LNCAP (cell line): Measurements from ENCODE around the gene EXOC6B.

Source experiments
- TF ChIP-seq, protein P1 (sequence below): fragments of 450-650 bp; IDR thresholded peaks from 2 replicates; pipeline ENCODE4 v1.5.1; 2017; ENCODE audit warnings: mild to moderate bottlenecking

The EXOC6B gene

DNA sequence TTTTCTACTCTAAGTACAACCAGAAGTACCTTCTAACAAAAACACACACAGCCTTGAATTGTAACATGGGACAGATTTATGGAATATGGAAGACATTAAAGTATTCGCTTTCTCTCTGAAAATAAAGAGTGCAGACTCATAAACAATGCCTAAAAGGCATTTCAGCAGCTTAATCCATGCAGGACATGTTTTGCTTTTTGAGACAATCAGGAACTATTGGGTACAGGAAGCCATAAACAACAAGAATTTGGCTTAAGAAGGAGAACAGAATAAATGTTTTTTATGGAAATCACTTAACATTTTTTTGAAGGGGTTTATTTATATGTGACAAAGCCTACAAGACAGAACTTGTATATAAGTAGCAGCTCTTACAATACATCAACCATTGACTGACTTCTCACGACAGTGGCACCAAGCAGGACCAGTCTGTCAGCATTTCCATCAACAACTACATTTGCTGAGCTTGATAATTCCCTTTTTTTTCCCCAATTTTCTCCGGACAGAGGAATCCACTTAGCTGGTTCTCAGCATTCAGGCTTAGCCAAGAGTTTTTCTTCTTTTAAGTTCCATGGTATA, 140.1 kb downstream of the EXOC6B start:
- TF ChIP-seq, protein P1, sequence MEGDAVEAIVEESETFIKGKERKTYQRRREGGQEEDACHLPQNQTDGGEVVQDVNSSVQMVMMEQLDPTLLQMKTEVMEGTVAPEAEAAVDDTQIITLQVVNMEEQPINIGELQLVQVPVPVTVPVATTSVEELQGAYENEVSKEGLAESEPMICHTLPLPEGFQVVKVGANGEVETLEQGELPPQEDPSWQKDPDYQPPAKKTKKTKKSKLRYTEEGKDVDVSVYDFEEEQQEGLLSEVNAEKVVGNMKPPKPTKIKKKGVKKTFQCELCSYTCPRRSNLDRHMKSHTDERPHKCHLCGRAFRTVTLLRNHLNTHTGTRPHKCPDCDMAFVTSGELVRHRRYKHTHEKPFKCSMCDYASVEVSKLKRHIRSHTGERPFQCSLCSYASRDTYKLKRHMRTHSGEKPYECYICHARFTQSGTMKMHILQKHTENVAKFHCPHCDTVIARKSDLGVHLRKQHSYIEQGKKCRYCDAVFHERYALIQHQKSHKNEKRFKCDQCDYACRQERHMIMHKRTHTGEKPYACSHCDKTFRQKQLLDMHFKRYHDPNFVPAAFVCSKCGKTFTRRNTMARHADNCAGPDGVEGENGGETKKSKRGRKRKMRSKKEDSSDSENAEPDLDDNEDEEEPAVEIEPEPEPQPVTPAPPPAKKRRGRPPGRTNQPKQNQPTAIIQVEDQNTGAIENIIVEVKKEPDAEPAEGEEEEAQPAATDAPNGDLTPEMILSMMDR = no peak

DNA sequence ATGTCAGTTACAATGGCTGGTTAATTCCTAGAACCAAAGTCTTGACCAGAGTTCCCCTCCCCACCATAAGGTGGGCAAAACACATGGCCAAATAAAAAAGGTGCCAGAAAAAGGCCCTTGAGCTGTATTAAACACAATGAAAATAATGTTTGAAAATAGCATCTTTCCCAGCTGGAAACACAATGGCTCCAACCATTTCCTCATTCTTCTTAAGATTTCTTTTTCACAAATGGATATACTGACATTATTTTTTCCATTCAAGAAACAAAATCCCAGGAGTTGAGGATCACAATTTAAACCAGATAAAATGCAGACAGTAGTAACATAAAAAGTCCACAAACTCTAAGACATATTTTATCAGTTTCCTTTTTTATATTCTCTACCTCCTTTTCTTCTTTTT, 143.8 kb downstream of the EXOC6B start:
- TF ChIP-seq, protein P1 = no peak

DNA sequence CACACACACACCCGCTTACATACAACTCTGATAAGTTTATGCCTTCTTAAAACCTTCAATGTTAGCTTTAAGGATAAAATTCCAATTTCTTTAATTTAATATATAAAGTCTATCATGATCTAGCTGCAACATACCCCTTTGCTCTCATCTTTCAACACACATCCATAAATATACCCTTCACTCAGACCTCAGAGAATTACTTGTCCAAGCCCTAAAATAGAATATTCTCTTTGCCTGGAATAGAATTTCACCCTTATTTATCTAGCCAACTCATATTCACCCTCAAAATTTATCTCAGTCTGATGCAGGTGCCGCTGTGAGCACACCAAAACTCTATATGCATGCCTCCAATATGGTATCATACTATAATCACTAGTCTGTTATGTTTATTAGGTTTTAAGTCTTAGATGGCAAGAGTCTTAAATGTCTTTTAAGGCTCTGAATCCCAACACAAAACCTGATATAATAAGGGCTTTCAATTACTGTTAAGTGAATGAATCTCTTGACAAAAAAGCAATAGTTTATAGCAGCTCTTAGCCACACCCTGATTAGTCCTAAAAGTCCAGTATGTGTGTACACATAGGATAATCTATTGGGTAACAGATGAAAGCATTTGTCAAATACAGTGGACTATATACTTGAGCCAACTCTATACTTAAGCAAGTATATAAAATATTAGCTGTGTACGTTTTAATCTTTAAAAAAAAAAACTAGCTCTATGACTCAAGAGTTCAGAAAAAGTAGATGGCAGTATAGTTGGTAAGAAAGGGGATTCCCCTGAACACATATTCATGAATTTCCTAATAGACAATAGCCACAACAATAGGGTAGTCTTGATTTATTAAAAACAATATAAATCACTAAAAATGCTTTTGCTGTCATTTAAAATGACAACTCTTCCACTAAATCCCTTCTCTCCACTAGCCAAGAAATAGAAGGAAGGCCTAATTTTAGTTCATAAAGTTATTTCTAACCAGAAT, 144.5 kb downstream of the EXOC6B start:
- TF ChIP-seq, protein P1 = no peak

DNA sequence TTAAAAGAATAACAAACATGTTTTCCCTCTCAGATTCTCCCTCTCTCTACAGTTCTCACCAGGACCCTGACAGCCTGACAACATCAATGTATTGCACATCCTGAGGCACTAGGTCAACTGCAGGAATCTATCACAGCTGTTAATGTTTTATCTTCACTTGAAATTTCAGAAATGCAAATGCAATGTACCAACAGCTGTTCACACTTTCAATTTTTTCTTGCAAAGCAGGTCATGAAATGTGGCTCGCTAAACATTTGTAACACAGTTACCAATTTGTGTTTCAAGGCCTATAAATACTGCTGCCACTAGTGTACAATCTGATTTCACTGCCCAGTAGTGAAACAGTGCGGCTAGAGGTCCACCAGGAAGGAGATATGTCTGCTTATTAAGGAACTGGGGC, 147.8 kb downstream of the EXOC6B start:
- TF ChIP-seq, protein P1 = no peak

DNA sequence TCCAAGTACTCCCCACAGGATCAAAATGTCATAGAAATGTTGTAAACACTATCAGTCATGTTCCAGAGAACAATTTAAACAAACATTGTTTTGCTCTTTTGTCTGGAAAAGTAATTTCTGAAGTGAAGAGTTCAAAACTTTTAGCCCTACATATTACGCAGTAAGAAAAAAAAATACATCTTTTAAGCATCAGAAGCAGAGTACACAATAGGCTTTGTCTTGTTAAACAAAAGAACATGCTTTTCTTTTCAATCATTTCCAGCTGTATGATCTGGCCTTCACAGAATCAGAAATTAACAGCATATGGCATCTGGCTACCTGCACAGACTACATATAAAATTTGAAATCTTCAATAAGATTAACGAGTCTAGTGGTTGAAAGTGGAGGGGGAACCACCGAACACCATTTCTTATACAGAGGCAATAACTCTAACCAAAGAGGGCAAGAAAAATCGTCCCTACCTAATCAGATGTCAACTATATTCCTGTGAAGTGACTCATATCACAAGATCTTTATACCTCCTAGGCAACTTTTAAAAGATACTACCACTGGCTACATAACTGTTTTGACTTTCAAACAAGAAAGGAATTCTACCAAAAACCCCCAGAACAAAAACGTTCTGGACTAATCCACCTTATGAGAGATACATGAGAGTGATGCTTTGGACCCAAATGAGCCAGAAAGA, 149.3 kb downstream of the EXOC6B start:
- TF ChIP-seq, protein P1 = no peak

DNA sequence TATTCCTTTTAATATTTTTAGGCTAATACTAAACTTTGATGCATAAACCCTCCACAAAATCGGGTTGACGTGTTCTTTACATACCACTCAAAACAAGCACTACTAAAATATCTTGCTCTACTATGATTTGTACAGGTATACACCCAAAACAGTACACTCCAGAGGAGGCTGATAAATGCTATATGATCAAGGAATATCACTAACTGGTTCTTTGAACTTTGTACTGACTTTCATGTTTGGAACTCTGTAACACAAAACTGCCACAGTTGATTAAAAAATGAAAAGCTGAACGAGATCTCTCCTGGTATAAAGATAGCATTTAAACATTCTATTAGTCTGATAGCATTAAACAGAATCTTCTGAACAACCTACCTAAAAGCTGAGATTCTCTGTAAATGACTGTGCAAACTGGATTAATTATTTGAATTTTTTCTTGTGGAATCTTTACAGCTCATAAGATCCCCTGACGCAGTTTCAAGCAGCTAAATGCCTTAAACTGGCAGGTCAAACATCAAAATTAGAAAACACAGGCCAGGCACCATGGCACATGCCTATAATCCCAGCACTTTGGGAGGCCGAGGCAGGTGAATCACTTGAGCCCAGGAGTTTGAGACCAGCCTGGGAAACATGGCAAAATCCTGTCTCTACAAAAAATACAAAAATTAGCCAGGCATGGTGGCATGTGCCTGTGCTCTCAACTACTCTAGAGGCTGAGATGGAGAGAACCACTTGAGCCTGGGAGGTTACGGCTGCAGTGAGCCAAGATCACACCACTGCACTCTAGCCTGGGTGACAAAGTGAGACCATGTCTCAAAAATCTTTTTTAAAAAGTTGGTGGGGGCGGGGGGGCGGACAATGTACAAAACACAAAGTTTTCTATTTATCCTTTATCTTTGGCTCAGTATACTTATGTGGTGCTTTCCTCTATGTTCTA, 150.6 kb downstream of the EXOC6B start:
- TF ChIP-seq, protein P1 = no peak

DNA sequence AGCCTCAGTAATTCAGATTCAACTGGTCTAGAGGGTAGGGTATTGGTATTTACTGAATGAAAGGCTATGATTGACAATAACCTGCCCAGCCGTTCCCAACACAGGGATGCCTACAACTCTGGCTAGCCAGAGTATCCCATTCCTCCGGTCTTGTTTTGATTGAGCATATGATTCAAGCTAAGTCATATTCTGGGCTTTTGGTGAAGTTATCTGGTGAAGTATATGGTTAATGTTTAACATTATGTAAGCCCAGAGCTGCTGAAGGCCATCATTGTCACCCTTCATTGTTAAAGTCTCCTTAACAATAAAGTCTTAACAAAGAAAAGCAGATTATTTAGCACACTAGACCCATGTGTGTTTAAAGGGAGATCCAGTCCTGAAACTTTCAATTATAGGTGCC, 152.6 kb downstream of the EXOC6B start:
- TF ChIP-seq, protein P1 = no peak
